Measurements from ENCODE around the gene NLRP6.
"Not testable (repeated sequence)": the region's sequence is repeated elsewhere in the genome, so short reads cannot be mapped to it uniquely, and the experiment has no call there.

The NLRP6 gene

GRCh38 chr11:319121-319887, 41.1 kb downstream of the NLRP6 start:
- not testable (repeated sequence) for DNase-seq

GRCh38 chr11:319888-320273, 41.7 kb downstream of the NLRP6 start:
- DNase-seq: not testable (repeated sequence)

- no peak for DNase-seq
Measured at GRCh38 chr11:324156-324555, 45.9 kb downstream of the NLRP6 start.

GRCh38 chr11:324593-325517, 46.6 kb downstream of the NLRP6 start:
- peak in 7 of 58 donors; percentile 3 to 71 (median 41) for DNase-seq

- DNase-seq: no peak
Measured at GRCh38 chr11:325796-326591, 47.8 kb downstream of the NLRP6 start.

- DNase-seq: no peak
Measured at GRCh38 chr11:326592-326841, 48.3 kb downstream of the NLRP6 start.

- peak in 14 of 58 donors; percentile 25 to 53 (median 40) for DNase-seq
Measured at GRCh38 chr11:326842-327580, 48.8 kb downstream of the NLRP6 start.

- no peak for DNase-seq
Measured at GRCh38 chr11:327581-327923, 49.3 kb downstream of the NLRP6 start.

GRCh38 chr11:328012-328411, 49.8 kb downstream of the NLRP6 start:
- no peak for DNase-seq

GRCh38 chr11:328516-329100, 50.4 kb downstream of the NLRP6 start:
- not testable (repeated sequence) for DNase-seq

GRCh38 chr11:329886-330253, 51.7 kb downstream of the NLRP6 start:
- DNase-seq: no peak

- no peak for DNase-seq
Measured at GRCh38 chr11:330307-330693, 52.1 kb downstream of the NLRP6 start.

GRCh38 chr11:330694-331357, 52.6 kb downstream of the NLRP6 start:
- DNase-seq: no peak

- no peak for DNase-seq
Measured at GRCh38 chr11:331358-332060, 53.3 kb downstream of the NLRP6 start.

- no peak for DNase-seq
Measured at GRCh38 chr11:332651-333480, 54.7 kb downstream of the NLRP6 start.

GRCh38 chr11:333616-334263, 55.5 kb downstream of the NLRP6 start:
- not testable (repeated sequence) for DNase-seq

- no peak for DNase-seq
Measured at GRCh38 chr11:334264-334994, 56.2 kb downstream of the NLRP6 start.
